Right cardiac atrium (tissue), 5 donors: ENCODE data around the gene BAIAP2L2. TPM values are rescaled to one million over a fixed set of nuclear protein-coding genes. Genes with fewer than 3 reads are reported as not detected.
A peak's percentile ranks its signal among the peaks of the same experiment; 100 is the strongest.
"Not testable (repeated sequence)": the region's sequence is repeated elsewhere in the genome, so short reads cannot be mapped to it uniquely, and the experiment has no call there.

ENCODE experiments used
- ATAC-seq, 2 donors: fragments of 200-7000 bp; cut with Tn5 transposase; one replicate each; pipeline versions ENCODE4 v1.8.0 to v1.9.1; 2020; ENCODE audit warnings: moderate library complexity in 2 of 2, mild to moderate bottlenecking in 1 of 2
- DNase-seq, 3 donors: peaks; one replicate each; pipeline ENCODE4 v3.0.0-alpha.2; 2020
- H3K27ac ChIP-seq: one replicate; pipeline ENCODE4 v1.5.1; 2013; ENCODE audit warnings: mild to moderate bottlenecking, low read length, control low read depth, moderate library complexity
- H3K27me3 ChIP-seq: one replicate; pipeline ENCODE4 v1.6.1; 2013; ENCODE audit not compliant: control insufficient read depth, insufficient read depth
- H3K4me1 ChIP-seq: one replicate; pipeline ENCODE4 v1.6.1; 2013; ENCODE audit warnings: low read length; ENCODE audit not compliant: control insufficient read depth, insufficient read depth
- H3K4me3 ChIP-seq: one replicate; pipeline ENCODE4 v1.5.1; 2013; ENCODE audit warnings: low read length, control low read depth
- H3K9me3 ChIP-seq: one replicate; pipeline ENCODE4 v1.6.1; 2013; ENCODE audit warnings: low read length; ENCODE audit not compliant: control insufficient read depth
- WGBS: extraction: QIAGEN DNeasy Blood & Tissue Kit; methylation state at CpG from one replicate; pipeline ENCODE4 v1.1.7; 2013; 5-methylcytosine and 5-hydroxymethylcytosine counted together
- intact Hi-C, 4 donors: fragments of 100-400 bp; cut with DNase I; formaldehyde crosslinking; loops; one replicate each; pipeline versions ENCODE4 v1.11.0 to v1.14.0; 2022 to 2023
- polyA plus RNA-seq: library from polyadenylated mRNA; stranded (reverse); fragments of 200-250 nt; gene quantifications from one replicate; pipeline ENCODE4 v1.2.3, GENCODE V29; 2013
- total RNA-seq, 4 donors: library from RNA; stranded (reverse); fragmentation: NEBNext Ultra II Directional; extraction: Animal tissue kit (Norgen Biotek cat#: 25700); gene quantifications; one replicate each; pipeline ENCODE4 v1.2.1, GENCODE V29; 2021
- donor health status: healthy with polysubstance abuse.
- donor health status: DM: no; HTN: yes; CAD: no.
- donor health status: DM: no; HTN: no; CAD: no.
- donor health status: DM: no; HTN: yes; CAD: no; lungs with severe emphysema.
- donor health status: DM: yes; HTN: yes; CAD: no.

Gene BAIAP2L2
- total and polyA plus RNA-seq, 5 donors, result 0.17 to 0.53 (median 0.20) TPM; not detected in 2

GRCh38 chr22:38129021-38129420, 18.5 kb upstream of the BAIAP2L2 start:
- 82% methylated on average over 10 of the region's 10 CpGs for WGBS
- no peaks in the 10 kb centered on the region for H3K27me3 ChIP-seq
- no peak overlapping the region for H3K27ac ChIP-seq
- no peak overlapping the region for H3K4me3 ChIP-seq
- H3K9me3 ChIP-seq, result no peaks in the 10 kb centered on the region
- no peaks in the 10 kb centered on the region for H3K4me1 ChIP-seq
- intact Hi-C loops, result no loop called here
- ATAC-seq (no peak), DNase-seq (no peak)

- intact Hi-C loops, result no loop called here
- 88% methylated on average over 9 of the region's 9 CpGs for WGBS
- no peak for DNase-seq
These were observed 17.4 kb upstream of the BAIAP2L2 start for GRCh38 chr22:38127869-38128268.

GRCh38 chr22:38126928-38127668, 16.6 kb upstream of the BAIAP2L2 start:
- DNase-seq (no peak), ATAC-seq (no peak)
- Histone ChIP-seq H3K9me3 (no peaks in the 10 kb centered on the region), H3K27me3 (no peaks in the 10 kb centered on the region), H3K27ac (no peak overlapping the region), H3K4me3 (no peak overlapping the region), H3K4me1 (no peaks in the 10 kb centered on the region)
- intact Hi-C loops, result no loop called here
- 90% methylated on average over 23 of the region's 23 CpGs for whole genome bisulfite sequencing

More at GRCh38 chr22:38127869-38128268, 17.4 kb upstream of the BAIAP2L2 start:
- Histone ChIP-seq H3K9me3 (no peaks in the 10 kb centered on the region), H3K27ac (no peak overlapping the region), H3K4me3 (no peak overlapping the region), H3K4me1 (no peaks in the 10 kb centered on the region), H3K27me3 (no peaks in the 10 kb centered on the region)
- ATAC-seq, result no peak

DNA sequence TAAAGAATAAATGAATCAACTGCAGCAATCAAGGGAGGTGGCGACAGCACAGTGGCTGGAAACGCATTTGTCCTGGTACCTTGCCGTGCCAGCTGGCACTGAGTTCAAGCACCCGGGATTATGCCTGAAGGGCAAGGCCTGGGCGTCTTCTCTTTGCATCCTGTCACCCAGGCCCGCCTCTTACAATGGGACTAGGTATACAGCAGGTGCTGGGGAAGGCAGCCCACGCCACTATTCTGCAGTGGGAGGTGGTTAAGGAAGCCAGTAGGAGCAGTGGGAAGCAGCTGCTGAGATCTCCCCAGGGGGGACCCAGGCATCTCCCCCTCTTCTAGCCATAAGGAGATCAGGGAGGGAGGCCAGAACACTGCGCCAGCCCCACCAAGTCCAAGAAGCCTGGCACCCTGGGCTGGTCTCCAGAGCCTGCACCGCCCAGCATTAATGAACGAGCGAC, 15.3 kb upstream of the BAIAP2L2 start:
- H3K27ac ChIP-seq, result no peak overlapping the region
- H3K4me1 ChIP-seq, result no peaks in the 10 kb centered on the region
- 82% methylated on average over 11 of the region's 11 CpGs for WGBS
- intact Hi-C loops, result no loop called here
- ATAC-seq (no peak), DNase-seq (no peak)
- H3K4me3 ChIP-seq, result no peak overlapping the region
- no peaks in the 10 kb centered on the region for H3K27me3 ChIP-seq
- no peaks in the 10 kb centered on the region for H3K9me3 ChIP-seq

DNA sequence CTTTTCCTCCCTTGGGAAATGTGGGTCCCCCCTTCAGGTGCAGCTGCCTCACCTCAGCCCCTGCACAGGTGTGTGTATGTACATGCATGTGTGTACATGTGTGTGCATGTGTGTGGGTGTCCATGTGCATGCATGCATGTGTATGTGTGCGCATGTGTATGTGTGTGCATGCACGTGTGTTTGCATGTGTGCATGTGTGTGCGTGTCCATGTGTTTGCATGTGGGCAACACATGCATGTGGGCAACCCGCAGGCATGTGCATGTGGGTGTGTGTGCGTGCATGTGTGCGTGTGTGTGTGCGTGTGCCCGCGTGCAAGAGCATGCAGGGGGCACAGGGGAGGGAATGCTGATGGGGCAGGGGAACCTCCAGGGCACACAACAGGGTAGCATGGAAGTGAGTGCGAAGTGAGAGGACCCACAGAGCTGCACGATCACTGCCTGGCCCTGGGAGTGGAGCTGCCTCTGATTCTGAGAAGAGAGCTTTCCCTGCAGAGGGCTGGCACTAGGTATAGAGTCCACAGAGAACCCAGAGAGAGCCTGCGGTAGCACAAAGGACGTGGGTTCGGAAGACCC, 14.6 kb upstream of the BAIAP2L2 start:
- Histone ChIP-seq H3K27me3 (no peaks in the 10 kb centered on the region), H3K9me3 (no peaks in the 10 kb centered on the region), H3K4me1 (no peaks in the 10 kb centered on the region), H3K27ac (no peak overlapping the region), H3K4me3 (no peak overlapping the region)
- no peak for DNase-seq
- no peak for ATAC-seq
- WGBS, result 94% methylated on average over 14 of the region's 14 CpGs
- intact Hi-C loops, result no loop called here

GRCh38 chr22:38124236-38124974, 13.9 kb upstream of the BAIAP2L2 start:
- ATAC-seq, result no peak
- intact Hi-C loops, result no loop called here
- H3K4me1 ChIP-seq, result no peaks in the 10 kb centered on the region
- WGBS, result 94% methylated on average over 21 of the region's 21 CpGs
- no peak overlapping the region for H3K27ac ChIP-seq
- H3K27me3 ChIP-seq, result no peaks in the 10 kb centered on the region
- no peaks in the 10 kb centered on the region for H3K9me3 ChIP-seq
- H3K4me3 ChIP-seq, result no peak overlapping the region
- no peak for DNase-seq

- no peaks in the 10 kb centered on the region for H3K27me3 ChIP-seq
- no peaks in the 10 kb centered on the region for H3K4me1 ChIP-seq
- no peak overlapping the region for H3K4me3 ChIP-seq
- DNase-seq (peak in 1 of 3 donors; percentile 24), ATAC-seq (no peak)
- intact Hi-C loops, result no loop called here
- H3K27ac ChIP-seq, result no peak overlapping the region
- 81% methylated on average over 6 of the region's 6 CpGs for WGBS
- no peaks in the 10 kb centered on the region for H3K9me3 ChIP-seq
These were observed 12.1 kb upstream of the BAIAP2L2 start for GRCh38 chr22:38122616-38123015.

- intact Hi-C loops, result no loop called here
- 92% methylated on average over 28 of the region's 28 CpGs for WGBS
- DNase-seq, result no peak
These were observed 10.1 kb upstream of the BAIAP2L2 start for GRCh38 chr22:38120359-38121110.

DNA sequence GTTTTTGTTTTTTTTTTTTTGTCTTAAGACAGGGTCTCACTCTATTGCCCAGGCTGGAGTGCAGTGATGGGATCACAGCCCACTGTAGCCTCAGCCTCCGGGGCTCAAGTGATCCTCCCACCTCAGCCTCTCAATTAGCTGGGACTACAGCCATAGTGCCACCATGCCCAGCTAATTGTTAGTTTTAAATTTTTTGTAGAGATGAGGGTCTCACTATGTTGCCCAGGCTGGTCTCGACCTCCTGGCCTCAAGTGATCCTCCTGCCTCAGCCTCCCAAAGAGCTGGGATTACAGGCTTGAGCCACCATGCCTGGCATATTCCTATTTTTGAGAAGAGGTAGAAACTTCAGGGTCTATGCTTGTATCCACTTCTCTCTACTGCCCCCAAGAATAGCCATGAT, 8.3 kb upstream of the BAIAP2L2 start:
- H3K4me3 ChIP-seq, H3K4me1 ChIP-seq, H3K27ac ChIP-seq, H3K9me3 ChIP-seq, ATAC-seq, DNase-seq, H3K27me3 ChIP-seq: not testable (repeated sequence)
- WGBS, result 97% methylated on average over 2 of the region's 2 CpGs
- intact Hi-C loops, result loop anchor here in 2 of 4 donors (10.0 kb wide), 3 partner anchors 86 to 236 kb away; partner anchors contain the start of gene MAFF (in 1 of the 2)

More at GRCh38 chr22:38120359-38121110, 10.1 kb upstream of the BAIAP2L2 start:
- Histone ChIP-seq H3K4me3 (no peak overlapping the region), H3K9me3 (no peaks in the 10 kb centered on the region), H3K4me1 (no peaks in the 10 kb centered on the region), H3K27ac (no peak overlapping the region), H3K27me3 (no peaks in the 10 kb centered on the region)
- ATAC-seq, result peak in 1 of 2 donors; percentile 25

DNA sequence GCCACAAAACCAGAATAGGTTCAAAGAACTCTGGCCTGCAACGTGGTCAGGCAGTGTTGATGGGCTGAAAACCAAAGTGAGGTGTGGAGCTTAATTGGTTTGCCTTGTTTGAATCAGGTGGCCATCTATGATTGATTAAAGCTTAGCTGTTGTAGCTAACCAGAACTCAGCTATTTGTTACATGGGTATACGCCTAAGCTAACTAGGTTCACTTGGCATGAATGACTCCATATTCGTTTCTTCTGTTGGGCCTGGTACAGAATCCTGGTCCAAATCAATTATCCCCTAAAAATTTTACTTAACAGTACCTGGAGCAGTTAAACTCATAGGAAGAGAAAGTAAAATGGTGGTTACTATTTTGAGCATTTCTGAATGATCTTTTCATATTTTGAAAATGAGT, 7.7 kb upstream of the BAIAP2L2 start:
- DNase-seq (no peak), ATAC-seq (no peak)
- no peak overlapping the region for H3K27ac ChIP-seq
- no peak overlapping the region for H3K4me3 ChIP-seq
- intact Hi-C loops, result loop anchor here in 2 of 4 donors (10.0 kb wide), 3 partner anchors 87 to 237 kb away; partner anchors contain the start of gene MAFF (in 1 of the 2)
- H3K9me3 ChIP-seq, result no peaks in the 10 kb centered on the region
- H3K27me3 ChIP-seq, result no peaks in the 10 kb centered on the region
- WGBS, result 93% methylated on average over 3 of the region's 3 CpGs
- no peaks in the 10 kb centered on the region for H3K4me1 ChIP-seq
